Activated CD8-positive, alpha-beta memory T cell treated with anti-CD3 and anti-CD28 coated beads, Interleukin-2, amount 10 ng/mL, durations not matched to agents 7 days and 5 days (primary cell): ENCODE measurements around the gene POC1A. TPM values are rescaled to one million over a fixed set of nuclear protein-coding genes. Genes with fewer than 3 reads are reported as not detected.

Source experiments
- ATAC-seq: fragments of 150-1000 bp; cut with Tn5 transposase; one replicate; pipeline ENCODE4 v1.10.0; 2021; ENCODE audit warnings: moderate library complexity
- CTCF ChIA-PET: fragments of 350-600 bp; sonication (Branson Sonifier 250); formaldehyde crosslinking; loops from one replicate; lab custom pipeline; 2021; ENCODE audit warnings: antibody characterized with exemption; lab: Charles Lee
- DNase-seq: peaks from one replicate; pipeline ENCODE4 v3.0.0-alpha.2; 2020
- H3K27ac Mint-ChIP-seq: one replicate; pipeline ENCODE4 v1.8.0; 2021; ENCODE audit warnings: mild to moderate bottlenecking, mixed read lengths
- H3K27me3 Mint-ChIP-seq: one replicate; pipeline ENCODE4 v1.8.0; 2021; ENCODE audit warnings: mixed read lengths
- H3K36me3 Mint-ChIP-seq: one replicate; pipeline ENCODE4 v1.8.0; 2021; ENCODE audit warnings: mild to moderate bottlenecking, mixed read lengths
- H3K4me1 Mint-ChIP-seq: one replicate; pipeline ENCODE4 v1.8.0; 2021; ENCODE audit warnings: mixed read lengths
- H3K4me3 Mint-ChIP-seq: one replicate; pipeline ENCODE4 v1.8.0; 2021; ENCODE audit warnings: mild to moderate bottlenecking, moderate library complexity, mixed read lengths
- H3K9me3 Mint-ChIP-seq: one replicate; pipeline ENCODE4 v1.8.0; 2022; ENCODE audit warnings: low read depth, mixed read lengths
- total RNA-seq, 2 experiments: library from RNA; stranded (reverse); gene quantifications; one replicate each; pipeline ENCODE4 v1.2.3, GENCODE V29; 2021

The POC1A gene
- total RNA-seq = 10 to 100 TPM; 29.3 to 29.5 TPM

DNA sequence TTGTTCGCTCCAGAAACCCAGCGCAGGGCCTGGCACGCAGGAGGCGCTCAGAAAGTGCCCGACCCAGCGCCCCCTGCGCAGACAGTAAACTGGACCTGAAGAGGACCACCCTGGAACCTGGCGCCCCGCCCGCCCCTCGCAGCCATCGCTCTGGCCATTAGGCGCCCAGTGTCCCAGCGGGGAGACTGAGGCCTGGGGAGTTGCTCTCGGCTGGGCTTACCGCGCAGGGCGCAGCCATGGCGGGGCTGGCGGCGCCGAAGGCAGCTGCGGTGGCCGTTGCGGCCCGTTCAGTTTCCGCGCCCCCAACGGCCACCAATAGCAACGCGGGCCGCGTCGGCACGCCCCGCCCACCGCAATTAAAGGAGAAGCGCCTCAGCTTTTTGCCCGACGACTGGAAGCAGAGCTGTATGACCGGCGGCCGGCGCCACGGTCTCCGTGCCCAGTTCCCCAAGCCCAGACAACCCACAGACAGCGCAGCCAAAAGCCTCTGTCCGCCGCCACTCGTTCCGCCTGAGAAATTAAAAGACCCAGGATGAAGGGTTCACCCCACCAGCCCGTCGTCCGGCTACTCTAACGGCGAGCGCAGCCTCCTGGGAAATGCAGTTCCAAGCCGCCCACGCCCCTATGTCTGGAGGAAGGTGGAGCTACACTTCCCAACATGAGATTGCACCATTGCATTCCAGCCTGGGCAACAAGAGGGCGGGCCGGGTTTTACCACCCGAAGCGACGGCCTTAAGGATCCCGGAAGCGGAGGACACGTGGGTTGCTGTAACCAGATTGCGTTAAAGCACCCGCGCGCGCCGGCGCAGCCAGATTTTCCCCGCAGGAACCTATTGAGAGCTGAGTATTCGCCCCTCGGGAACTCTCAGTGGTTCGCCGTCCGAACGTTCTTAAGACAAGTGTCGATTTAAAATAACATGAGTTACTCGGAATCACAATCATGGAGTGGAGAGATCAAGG lies at the start of gene POC1A:
Gene POC1A, minus strand, starts transcription at position 289 of the 960 bp plus-strand sequence. Its CDS starts 51 bp downstream, at position 238.
- Mint-ChIP-seq H3K4me3 (peak within 1 kb of the TSS; percentile 93), H3K27me3 (no peaks in the 10 kb centered on the region), H3K27ac (peak within 1 kb of the TSS; percentile 91), H3K36me3 (peaks cover 2% of the 10 kb centered on the region), H3K4me1 (peaks cover 20% of the 10 kb centered on the region), H3K9me3 (no peaks in the 10 kb centered on the region)
- CTCF ChIA-PET = interaction anchor here (0.8 to 2.1 kb wide), 19 partner anchors 8 to 293 kb away, joined by 3 to 13 read pairs (median 3); partner anchors contain the start of genes ABHD14A, ABHD14B, DUSP7 and RPL29
- DNase-seq (peak; percentile 94), ATAC-seq (peak; percentile 92)

GRCh38 chr3:52203701-52204100 lies 49.5 kb upstream of the POC1A start:
- no peaks in the 10 kb centered on the region for H3K27me3 Mint-ChIP-seq
- H3K9me3 Mint-ChIP-seq = no peaks in the 10 kb centered on the region
- no peak overlapping the region for H3K27ac Mint-ChIP-seq
- CTCF ChIA-PET = interaction anchor here (4.1 kb wide), 1 partner anchor 16 kb away, joined by 19 read pairs; no protein-coding TSS in a partner anchor
- H3K36me3 Mint-ChIP-seq = peaks cover 76% of the 10 kb centered on the region
- ATAC-seq = no peak
- H3K4me1 Mint-ChIP-seq = peaks cover 59% of the 10 kb centered on the region
- no peak for DNase-seq
- no peak overlapping the region for H3K4me3 Mint-ChIP-seq

- Mint-ChIP-seq H3K4me1 (peaks cover 64% of the 10 kb centered on the region), H3K9me3 (no peaks in the 10 kb centered on the region), H3K27me3 (no peaks in the 10 kb centered on the region), H3K36me3 (peaks cover 65% of the 10 kb centered on the region), H3K4me3 (no peak overlapping the region), H3K27ac (peak overlapping the region; percentile 0)
- CTCF ChIA-PET = interaction anchor here (1.1 to 4.1 kb wide), 2 partner anchors 16 to 18 kb away, joined by 5 to 19 read pairs; no protein-coding TSS in a partner anchor
- DNase-seq (no peak), ATAC-seq (no peak)
Observed at GRCh38 chr3:52202384-52203077, 48.3 kb upstream of the POC1A start.

DNA sequence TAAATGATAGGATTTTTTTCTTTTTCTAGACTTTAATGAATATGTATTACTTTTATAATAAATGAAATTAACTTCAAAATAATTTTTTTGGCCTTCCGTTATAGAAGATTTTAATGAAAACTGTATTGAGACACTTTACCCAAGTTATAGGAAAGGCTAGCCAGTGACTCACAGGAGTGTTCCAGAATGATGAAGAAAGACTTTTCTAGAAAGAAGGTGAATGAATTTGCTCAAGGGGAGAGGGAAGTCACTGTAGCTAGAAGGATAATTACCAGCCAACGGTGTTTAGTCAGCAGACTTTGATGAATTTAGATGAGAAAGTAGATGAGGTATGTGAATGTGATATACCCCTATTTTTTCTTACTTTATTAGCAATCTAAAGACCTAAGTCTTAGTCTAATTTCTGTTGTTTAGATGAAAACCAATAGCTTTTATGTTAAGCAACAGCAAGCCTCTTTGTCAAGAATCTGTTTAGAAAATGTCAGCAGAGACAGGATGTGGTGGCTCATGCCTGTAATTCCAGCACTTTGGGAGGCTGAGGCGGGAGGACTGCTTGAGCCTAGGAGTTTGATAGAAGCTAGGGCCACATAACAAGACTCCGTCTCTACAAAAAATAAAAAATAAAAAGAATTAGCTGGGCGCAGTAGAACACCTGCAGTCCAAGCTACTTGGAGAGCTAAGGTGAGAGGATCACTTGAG lies 46.9 kb upstream of the POC1A start:
- Mint-ChIP-seq H3K27ac (no peak overlapping the region), H3K27me3 (no peaks in the 10 kb centered on the region), H3K4me1 (peaks cover 76% of the 10 kb centered on the region), H3K36me3 (peaks cover 55% of the 10 kb centered on the region), H3K4me3 (no peak overlapping the region), H3K9me3 (no peaks in the 10 kb centered on the region)
- CTCF ChIA-PET = interaction anchor here (0.6 to 4.1 kb wide), 5 partner anchors 8 to 52 kb away, joined by 3 to 19 read pairs (median 3); no protein-coding TSS in a partner anchor
- ATAC-seq = no peak
- no peak for DNase-seq

DNA sequence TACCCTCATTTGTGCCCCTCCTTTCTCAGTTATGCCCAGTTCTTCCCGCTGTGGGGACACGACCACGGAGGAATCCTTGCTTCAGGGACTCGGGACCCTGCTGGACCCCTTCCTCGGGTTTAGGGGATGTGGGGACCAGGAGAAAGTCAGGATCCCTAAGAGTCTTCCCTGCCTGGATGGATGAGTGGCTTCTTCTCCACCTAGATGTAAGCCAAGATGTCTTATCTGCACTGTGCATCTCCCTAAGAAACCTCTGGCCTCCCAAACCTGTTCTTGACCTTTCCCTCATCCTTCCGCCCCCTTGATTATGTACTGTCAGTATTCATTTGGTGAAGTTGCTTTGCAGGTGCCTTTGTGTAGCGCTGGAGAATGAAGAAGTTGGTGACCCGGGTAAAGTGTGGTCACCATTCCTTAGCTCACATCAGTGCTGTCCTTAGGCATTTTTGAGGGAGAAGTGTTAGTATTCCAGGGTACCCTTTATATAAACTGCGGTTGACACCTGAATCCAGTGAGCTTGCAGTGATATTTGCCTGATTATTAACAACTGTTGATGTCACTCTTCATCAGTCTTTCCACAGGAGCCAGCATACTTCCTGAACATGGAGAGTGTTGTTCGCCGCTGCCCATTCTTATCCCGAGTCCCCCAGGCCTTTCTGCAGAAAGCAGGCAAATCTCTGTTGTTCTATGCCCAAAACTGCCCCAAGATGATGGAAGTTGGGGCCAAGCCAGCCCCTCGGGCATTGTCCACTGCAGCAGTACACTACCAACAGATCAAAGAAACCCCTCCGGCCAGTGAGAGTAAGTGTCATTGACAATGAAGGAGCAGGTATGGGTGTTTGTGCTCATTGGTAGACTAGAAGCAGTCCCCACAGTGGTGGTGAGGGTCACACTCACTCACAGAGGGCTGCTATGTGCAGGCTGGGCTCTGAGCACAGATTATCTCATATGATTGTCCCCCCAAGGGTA lies 44.7 kb upstream of the POC1A start:
- H3K27me3 Mint-ChIP-seq = no peaks in the 10 kb centered on the region
- H3K36me3 Mint-ChIP-seq = peaks cover 34% of the 10 kb centered on the region
- H3K4me1 Mint-ChIP-seq = peaks cover 58% of the 10 kb centered on the region
- no peak for ATAC-seq
- H3K9me3 Mint-ChIP-seq = no peaks in the 10 kb centered on the region
- no peak for DNase-seq
- H3K4me3 Mint-ChIP-seq = peak overlapping the region; percentile 89
- CTCF ChIA-PET = no interaction called here
- peak overlapping the region; percentile 89 for H3K27ac Mint-ChIP-seq

DNA sequence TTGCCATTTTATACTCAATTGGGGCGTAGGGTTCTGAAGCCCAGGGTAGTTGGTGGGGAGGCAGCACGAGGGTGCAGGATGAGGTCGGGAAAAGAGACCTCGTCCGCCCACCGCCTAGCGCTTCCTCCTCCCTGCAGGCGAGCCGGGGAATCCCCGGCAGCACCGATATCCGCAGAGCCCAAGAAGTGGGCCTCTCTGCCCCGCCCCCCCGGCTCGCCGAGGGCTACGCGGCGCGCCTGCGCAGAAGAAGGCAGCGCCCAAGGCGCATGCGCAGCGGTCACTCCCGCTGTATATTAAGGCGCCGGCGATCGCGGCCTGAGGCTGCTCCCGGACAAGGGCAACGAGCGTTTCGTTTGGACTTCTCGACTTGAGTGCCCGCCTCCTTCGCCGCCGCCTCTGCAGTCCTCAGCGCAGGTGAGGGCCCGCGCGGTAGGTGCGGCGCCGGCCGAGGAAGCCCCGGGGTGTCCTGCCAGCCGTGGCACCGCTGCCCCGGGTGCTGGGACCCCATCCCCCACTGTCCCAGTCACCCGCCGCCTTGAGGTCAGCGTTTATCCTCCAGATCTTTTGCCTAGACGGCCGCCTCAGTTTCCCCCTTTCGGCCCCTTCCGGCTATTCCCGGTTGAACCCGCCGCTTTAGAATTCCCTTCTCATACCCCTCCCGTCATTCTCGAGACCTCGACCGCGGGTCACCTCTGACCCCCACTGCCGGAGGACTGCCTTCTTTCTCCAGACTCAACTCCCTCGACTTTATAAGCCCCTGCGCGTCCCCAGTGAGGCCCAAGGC lies 43.8 kb upstream of the POC1A start, which contains the start of gene ALAS1:
Gene ALAS1, plus strand, starts transcription at position 319 of the 784 bp plus-strand sequence. CDS start 1,082 bp downstream, outside the sequence.
- Mint-ChIP-seq H3K27me3 (no peaks in the 10 kb centered on the region), H3K4me1 (peaks cover 50% of the 10 kb centered on the region), H3K27ac (peak within 1 kb of the TSS; percentile 89), H3K9me3 (no peaks in the 10 kb centered on the region), H3K36me3 (peaks cover 27% of the 10 kb centered on the region), H3K4me3 (peak within 1 kb of the TSS; percentile 89)
- DNase-seq (peak; percentile 95), ATAC-seq (peak; percentile 96)
- CTCF ChIA-PET = interaction anchor here (0.8 to 1.7 kb wide), 5 partner anchors 10 to 197 kb away, joined by 3 to 4 read pairs (median 4); no protein-coding TSS in a partner anchor

GRCh38 chr3:52197499-52197841 lies 43.2 kb upstream of the POC1A start:
- no peaks in the 10 kb centered on the region for H3K9me3 Mint-ChIP-seq
- H3K36me3 Mint-ChIP-seq = peaks cover 23% of the 10 kb centered on the region
- DNase-seq (no peak), ATAC-seq (no peak)
- CTCF ChIA-PET = interaction anchor here (0.8 to 1.7 kb wide), 5 partner anchors 10 to 196 kb away, joined by 3 to 4 read pairs (median 4); no protein-coding TSS in a partner anchor
- peaks cover 49% of the 10 kb centered on the region for H3K4me1 Mint-ChIP-seq
- H3K4me3 Mint-ChIP-seq = peak overlapping the region; percentile 89
- H3K27ac Mint-ChIP-seq = peak overlapping the region; percentile 89
- no peaks in the 10 kb centered on the region for H3K27me3 Mint-ChIP-seq

GRCh38 chr3:52196977-52197376 lies 42.8 kb upstream of the POC1A start:
- no peaks in the 10 kb centered on the region for H3K9me3 Mint-ChIP-seq
- peaks cover 45% of the 10 kb centered on the region for H3K4me1 Mint-ChIP-seq
- H3K4me3 Mint-ChIP-seq = no peak overlapping the region
- H3K27ac Mint-ChIP-seq = no peak overlapping the region
- DNase-seq = no peak
- H3K36me3 Mint-ChIP-seq = peaks cover 20% of the 10 kb centered on the region
- ATAC-seq = no peak
- CTCF ChIA-PET = interaction anchor here (0.8 to 1.7 kb wide), 5 partner anchors 11 to 196 kb away, joined by 3 to 4 read pairs (median 4); no protein-coding TSS in a partner anchor
- no peaks in the 10 kb centered on the region for H3K27me3 Mint-ChIP-seq

- no peak overlapping the region for H3K4me3 Mint-ChIP-seq
- no peaks in the 10 kb centered on the region for H3K27me3 Mint-ChIP-seq
- H3K27ac Mint-ChIP-seq = no peak overlapping the region
- H3K9me3 Mint-ChIP-seq = no peaks in the 10 kb centered on the region
- ATAC-seq = no peak
- CTCF ChIA-PET = interaction anchor here (1.1 kb wide), 1 partner anchor 21 kb away, joined by 3 read pairs; no protein-coding TSS in a partner anchor
- peaks cover 35% of the 10 kb centered on the region for H3K4me1 Mint-ChIP-seq
- DNase-seq = no peak
- H3K36me3 Mint-ChIP-seq = peaks cover 12% of the 10 kb centered on the region
Observed at GRCh38 chr3:52195823-52196331, 41.7 kb upstream of the POC1A start.

- DNase-seq (no peak), ATAC-seq (no peak)
- H3K4me3 Mint-ChIP-seq = no peak overlapping the region
- H3K27me3 Mint-ChIP-seq = no peaks in the 10 kb centered on the region
- no peaks in the 10 kb centered on the region for H3K9me3 Mint-ChIP-seq
- CTCF ChIA-PET = no interaction called here
- peaks cover 9% of the 10 kb centered on the region for H3K36me3 Mint-ChIP-seq
- H3K4me1 Mint-ChIP-seq = peaks cover 36% of the 10 kb centered on the region
- no peak overlapping the region for H3K27ac Mint-ChIP-seq
Observed at GRCh38 chr3:52195291-52195597, 41.0 kb upstream of the POC1A start.
